Astrocyte (in vitro differentiated cells and primary cell): ENCODE results near the gene WNT3A.

Experiments used
- CTCF ChIP-seq: IDR thresholded peaks from 2 replicates; pipeline ENCODE4 v1.5.1; 2011; ENCODE audit warnings: low read depth, mild to moderate bottlenecking, inconsistent platforms, low read length, moderate library complexity; ENCODE audit not compliant: insufficient read depth
- EZH2 ChIP-seq: IDR thresholded peaks from 2 replicates; pipeline ENCODE4 v1.6.1; 2012; ENCODE audit warnings: mild to moderate bottlenecking, low read length, inconsistent platforms; ENCODE audit not compliant: insufficient read depth

- no peak for TF ChIP-seq CTCF
- TF ChIP-seq EZH2 = no peak
Observed at GRCh38 chr1:228105996-228106799, 99.4 kb downstream of the WNT3A start.
